Esophagus muscularis mucosa (tissue), 3 donors: ENCODE data around the gene ELL2.

Experiments used
- CTCF ChIP-seq, 3 experiments: fragments of 200-600 bp in 2 of 3; fragments of 450-650 bp in 1 of 3; sonication (generic) in 2 of 3; IDR thresholded peaks; one replicate each; pipeline ENCODE4 v1.5.1; 2017 to 2019; ENCODE audit warnings: antibody characterized with exemption in 3 of 3, mild to moderate bottlenecking in 2 of 3, moderate library complexity in 1 of 3
- POLR2A ChIP-seq: fragments of 450-650 bp; IDR thresholded peaks from one replicate; pipeline ENCODE4 v1.6.1; 2017; ENCODE audit warnings: antibody characterized with exemption, moderate library complexity, mild to moderate bottlenecking, low read depth
- POLR2AphosphoS5 ChIP-seq, 2 donors: sonication (generic); formaldehyde crosslinking; IDR thresholded peaks; one replicate each; pipeline ENCODE4 v1.6.1; 2017; ENCODE audit warnings: antibody characterized with exemption in 2 of 2

- TF ChIP-seq POLR2AphosphoS5 (IDR thresholded peaks at IDR 0.05) = no peak
- TF ChIP-seq CTCF (IDR thresholded peaks at IDR 0.05) = no peak
- TF ChIP-seq POLR2A = no peak
These were observed 38.9 kb downstream of the ELL2 start for GRCh38 chr5:95922798-95923197.
